Measurements from ENCODE around the gene DPP10.
A peak's percentile ranks its signal among the peaks of the same experiment; 100 is the strongest.

DPP10 gene

GRCh38 chr2:115124817-115125216 is 682.4 kb downstream of the DPP10 start:
- no peak for DNase-seq (ENCODE audit: low spot score)

- DNase-seq (ENCODE audit: low spot score) = no peak
These were observed 687.1 kb downstream of the DPP10 start for GRCh38 chr2:115129536-115129935.

- DNase-seq (ENCODE audit: low spot score) = no peak
These were observed 718.2 kb downstream of the DPP10 start for GRCh38 chr2:115160531-115161080.

GRCh38 chr2:115161081-115161770 is 718.8 kb downstream of the DPP10 start:
- DNase-seq (ENCODE audit: low spot score) = peak; percentile 10

- no peak for DNase-seq (ENCODE audit: low spot score)
These were observed 719.5 kb downstream of the DPP10 start for GRCh38 chr2:115161771-115162493.

- DNase-seq (ENCODE audit: low spot score) = no peak
These were observed 720.3 kb downstream of the DPP10 start for GRCh38 chr2:115162494-115163293.

- DNase-seq (ENCODE audit: low spot score) = no peak
These were observed 721.1 kb downstream of the DPP10 start for GRCh38 chr2:115163572-115163971.

- DNase-seq (ENCODE audit: low spot score) = peak; percentile 23
These were observed 723.2 kb downstream of the DPP10 start for GRCh38 chr2:115165529-115166109.

- no peak for DNase-seq (ENCODE audit: low spot score)
These were observed 726.0 kb downstream of the DPP10 start for GRCh38 chr2:115168457-115168856.

- DNase-seq (ENCODE audit: low spot score) = no peak
These were observed 727.4 kb downstream of the DPP10 start for GRCh38 chr2:115169814-115170213.

- no peak for DNase-seq (ENCODE audit: low spot score)
These were observed 729.3 kb downstream of the DPP10 start for GRCh38 chr2:115171751-115172150.

- no peak for DNase-seq (ENCODE audit: low spot score)
These were observed 732.2 kb downstream of the DPP10 start for GRCh38 chr2:115174651-115175050.

- DNase-seq (ENCODE audit: low spot score) = no peak
These were observed 740.7 kb downstream of the DPP10 start for GRCh38 chr2:115183144-115183543.

- no peak for DNase-seq (ENCODE audit: low spot score)
These were observed 748.0 kb downstream of the DPP10 start for GRCh38 chr2:115190459-115190858.

GRCh38 chr2:115194623-115195022 is 752.2 kb downstream of the DPP10 start:
- DNase-seq (ENCODE audit: low spot score) = no peak

- no peak for DNase-seq (ENCODE audit: low spot score)
These were observed 754.1 kb downstream of the DPP10 start for GRCh38 chr2:115196587-115196986.

- DNase-seq (ENCODE audit: low spot score) = no peak
These were observed 757.5 kb downstream of the DPP10 start for GRCh38 chr2:115199966-115200365.

GRCh38 chr2:115201386-115201785 is 758.9 kb downstream of the DPP10 start:
- DNase-seq (ENCODE audit: low spot score) = no peak

GRCh38 chr2:115208493-115209164 is 766.2 kb downstream of the DPP10 start:
- DNase-seq (ENCODE audit: low spot score) = no peak

GRCh38 chr2:115214050-115214449 is 771.6 kb downstream of the DPP10 start:
- no peak for DNase-seq (ENCODE audit: low spot score)

- DNase-seq (ENCODE audit: low spot score) = no peak
These were observed 776.9 kb downstream of the DPP10 start for GRCh38 chr2:115219296-115219695.
